CD4-positive, alpha-beta T cell treated with Interferon alpha-2 for 1 hour (primary cell): Measurements from ENCODE around the gene COL9A3.
A peak's percentile ranks its signal among the peaks of the same experiment; 100 is the strongest.

ENCODE experiments used
- DNase-seq, 2 donors: peaks; one replicate each; pipeline ENCODE4 v3.0.0-alpha.2; 2020 to 2022

Gene COL9A3

DNA sequence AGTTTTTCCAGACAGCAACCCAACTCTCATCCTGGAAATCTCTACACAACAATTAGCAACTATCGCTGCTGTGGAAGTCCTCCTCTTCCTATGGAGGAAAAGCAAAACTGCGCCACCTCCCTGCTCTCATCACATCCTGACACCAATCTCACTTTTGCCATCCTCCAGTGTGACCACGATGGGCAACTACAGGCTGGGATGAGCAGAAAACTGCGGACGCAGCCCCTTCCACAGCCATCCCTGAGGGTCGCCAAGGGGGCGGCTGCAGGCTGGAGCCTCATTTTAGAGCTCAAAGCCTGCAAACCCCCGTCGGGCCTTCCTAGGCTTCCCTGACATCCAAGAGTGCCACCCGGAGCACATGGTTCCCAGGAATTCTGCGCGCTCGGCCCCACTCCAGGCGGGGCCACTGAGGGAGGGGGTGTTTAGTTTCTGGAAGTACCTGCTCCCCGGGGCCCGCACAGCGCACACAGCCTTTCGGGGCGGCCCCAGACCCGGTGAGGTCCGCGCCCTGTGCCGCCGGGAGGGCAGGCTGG lies 43.6 kb downstream of the COL9A3 start:
- no peak for DNase-seq

DNA sequence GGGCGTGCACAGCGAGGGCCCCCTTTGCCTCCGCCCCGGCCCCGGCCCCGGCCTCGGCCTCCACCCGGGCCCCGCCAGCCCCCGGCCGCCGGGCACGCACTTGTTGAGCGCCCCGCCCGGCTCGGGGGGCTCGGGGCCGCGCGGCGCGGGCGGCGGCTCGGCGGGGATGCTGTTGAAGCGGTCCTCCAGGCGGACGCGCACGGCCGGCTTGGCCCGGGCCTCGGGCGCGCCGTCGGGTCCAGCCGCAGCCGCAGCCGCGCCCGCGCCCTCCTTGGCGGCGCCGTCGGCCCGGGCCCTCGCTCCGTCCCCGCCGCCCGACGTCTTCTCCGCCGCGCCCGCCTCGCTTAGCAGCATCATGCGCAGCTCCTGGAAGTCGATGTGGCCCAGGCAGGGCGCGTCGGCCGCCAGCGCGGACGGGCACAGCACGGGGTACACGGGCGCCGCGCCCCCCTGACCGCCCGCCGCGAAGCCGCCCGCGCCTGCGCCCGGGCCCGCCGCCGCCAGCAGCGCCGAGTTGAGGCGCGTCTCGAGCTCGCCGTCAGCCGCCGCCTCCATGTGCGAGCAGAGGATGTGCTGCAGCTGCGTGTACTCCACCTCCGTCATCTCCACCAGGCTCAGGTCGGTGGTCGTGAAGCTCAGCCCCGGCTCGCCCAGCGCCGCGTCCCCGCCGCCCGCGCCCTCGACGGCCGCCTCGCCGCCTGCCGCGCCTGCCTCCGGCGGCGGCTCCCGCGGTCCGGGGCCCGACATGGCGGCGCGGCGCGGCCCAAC lies 44.3 kb downstream of the COL9A3 start:
- peak; percentile 27 to 58 for DNase-seq

DNA sequence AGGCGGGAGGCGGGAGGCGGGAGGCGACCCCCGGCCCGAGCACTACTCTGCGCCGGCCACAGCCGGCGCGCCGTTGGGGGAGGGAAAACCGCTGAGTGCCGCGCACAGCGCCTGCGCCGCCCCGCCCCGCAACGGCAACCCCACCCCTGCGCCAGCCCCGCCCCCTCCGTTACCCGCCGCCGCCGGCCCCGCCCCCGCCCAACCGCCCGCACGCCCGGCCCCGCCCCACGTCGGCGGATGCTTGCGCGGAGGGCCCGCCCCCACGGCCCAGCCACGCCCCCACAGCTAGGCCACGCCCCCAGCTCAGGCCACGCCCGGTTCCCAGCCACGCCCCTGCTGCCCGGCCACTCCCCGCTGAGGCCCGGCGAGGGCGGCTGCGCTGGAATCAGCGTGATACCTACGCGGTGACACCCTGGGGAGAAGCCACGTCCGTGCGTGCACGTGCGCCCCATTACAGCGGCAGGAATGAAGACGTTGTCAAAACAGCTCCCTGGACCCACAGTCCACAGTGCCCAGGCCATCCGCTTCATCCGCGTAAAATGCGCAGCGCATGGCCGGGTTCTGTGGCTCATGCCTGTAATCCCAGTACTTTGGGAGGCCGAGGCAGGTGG lies 45.0 kb downstream of the COL9A3 start, which contains the start of gene TCFL5:
Gene TCFL5, minus strand, starts transcription at position 97 of the 611 bp plus-strand sequence. CDS start 152 bp downstream, outside the sequence.
- DNase-seq = peak; percentile 87 to 94

DNA sequence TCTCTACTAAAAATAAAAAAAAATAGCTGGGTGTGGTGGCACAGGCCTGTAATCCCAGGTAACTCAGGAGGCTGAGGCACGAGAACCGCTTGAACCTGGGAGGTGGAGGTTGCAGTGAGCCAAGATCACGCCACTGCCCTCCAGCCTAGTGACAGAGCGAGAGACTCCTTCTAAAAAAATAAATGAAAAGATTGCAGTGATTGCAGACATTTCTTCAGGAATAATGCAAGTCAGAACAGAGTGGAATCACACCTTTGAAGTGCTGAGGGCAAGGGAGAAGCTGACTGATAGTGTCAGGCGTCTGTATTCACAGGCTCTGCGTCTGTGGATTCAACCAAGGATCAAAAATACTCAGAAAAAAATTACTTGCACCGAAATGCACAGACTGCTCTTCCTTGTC lies 47.4 kb downstream of the COL9A3 start:
- DNase-seq = no peak

DNA sequence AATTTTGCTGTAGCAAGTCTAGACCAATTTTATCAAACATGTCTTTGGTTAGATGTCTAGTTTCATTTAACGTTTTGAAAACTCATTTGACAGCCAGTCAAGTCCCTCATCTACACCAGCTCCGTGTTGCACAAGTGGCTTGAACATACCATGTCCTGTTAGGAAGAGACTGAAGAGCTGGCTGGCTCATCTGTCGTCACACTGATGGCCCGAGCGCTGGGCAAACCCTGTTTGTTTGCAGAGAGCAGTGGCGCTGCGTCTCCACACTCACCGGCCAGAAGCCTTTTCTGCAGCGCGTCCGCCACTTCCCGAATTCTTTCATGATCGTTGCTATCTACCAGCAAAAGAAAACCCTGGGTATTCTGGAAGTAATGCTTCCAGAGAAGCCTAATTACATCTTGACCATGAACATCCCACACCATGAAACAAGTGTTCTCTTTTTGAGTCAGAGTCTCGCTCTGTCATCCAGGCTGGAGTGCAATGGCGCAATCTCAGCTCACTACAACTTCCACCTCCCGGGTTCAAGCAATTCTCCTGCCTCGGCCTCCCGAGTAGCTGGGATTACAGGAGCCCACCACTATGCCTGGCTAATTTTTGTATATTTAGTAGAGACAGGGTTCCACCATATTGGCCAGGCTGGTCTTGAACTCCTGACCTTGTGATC lies 55.5 kb downstream of the COL9A3 start:
- DNase-seq = no peak

DNA sequence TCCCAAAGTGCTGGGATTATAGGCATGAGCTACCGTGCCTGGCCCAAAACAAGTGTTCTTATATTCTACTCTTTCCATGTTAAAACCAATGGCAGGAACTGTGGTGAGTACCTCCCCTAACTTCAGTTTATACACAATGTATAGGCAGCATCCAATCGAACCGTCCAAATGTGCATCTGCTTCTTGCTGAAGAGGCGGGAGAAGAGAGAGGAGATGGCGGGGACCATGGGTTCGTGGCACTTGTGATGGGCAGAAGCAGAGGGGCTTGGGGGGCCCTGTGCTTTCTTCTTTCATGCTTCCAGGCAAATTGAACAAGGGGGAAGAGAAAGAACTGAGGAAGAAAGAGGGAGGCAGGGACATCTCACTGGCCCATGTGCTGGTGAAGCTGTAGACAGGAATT lies 56.0 kb downstream of the COL9A3 start:
- no peak for DNase-seq

DNA sequence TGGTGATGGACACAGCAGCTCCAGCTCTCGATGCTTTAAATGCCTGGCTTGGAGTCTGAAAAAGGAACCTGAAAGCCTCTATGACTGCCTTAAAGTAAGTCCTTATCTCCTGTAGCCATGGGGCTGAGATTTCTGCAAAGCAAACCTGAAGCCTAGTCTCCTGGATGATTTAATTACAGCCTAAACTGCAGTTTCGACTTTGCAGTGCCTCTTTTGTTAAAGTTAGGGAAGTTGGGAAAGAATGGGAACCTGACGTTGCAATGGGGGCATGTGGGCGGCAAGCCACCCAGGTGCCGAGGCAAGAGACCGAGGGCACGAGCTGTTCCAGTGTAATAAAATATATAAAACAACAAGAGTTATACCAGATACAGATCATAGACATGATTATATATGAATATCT lies 56.4 kb downstream of the COL9A3 start:
- no peak for DNase-seq

DNA sequence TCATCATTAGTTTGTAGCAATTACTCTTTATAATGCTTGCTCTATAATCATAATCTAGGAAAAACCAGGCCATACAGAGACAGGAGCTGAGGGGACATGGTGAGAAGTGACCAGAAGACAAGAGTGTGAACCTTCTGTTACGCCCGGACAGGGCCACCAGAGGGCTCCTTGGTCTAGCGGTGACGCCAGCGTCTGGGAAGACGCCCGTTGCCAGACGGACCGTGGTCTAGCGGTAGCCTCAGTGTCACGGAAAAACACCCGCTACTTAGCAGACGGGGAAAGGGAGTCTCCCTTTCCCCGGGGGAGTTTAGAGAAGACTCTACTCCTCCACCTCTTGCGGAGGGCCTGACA lies 56.8 kb downstream of the COL9A3 start:
- DNase-seq = peak; percentile 31 to 44

DNA sequence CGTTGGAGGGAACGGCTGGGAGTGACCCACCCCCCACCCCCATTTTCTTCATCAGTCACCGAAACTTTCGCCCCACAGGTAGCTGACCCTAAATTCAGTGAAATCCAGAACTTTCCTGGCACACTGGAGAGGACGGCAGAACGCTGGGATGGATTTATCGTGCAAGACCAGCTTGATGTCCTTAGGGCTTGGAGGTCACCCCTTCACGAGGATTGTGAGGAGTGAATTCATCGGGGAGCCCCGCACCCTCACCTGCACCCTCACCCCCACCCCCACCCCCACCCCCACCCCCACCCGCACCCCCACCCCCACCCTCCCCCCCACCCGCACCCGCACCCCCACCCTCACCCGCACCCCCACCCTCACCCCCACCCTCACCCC lies 58.1 kb downstream of the COL9A3 start:
- no peak for DNase-seq

DNA sequence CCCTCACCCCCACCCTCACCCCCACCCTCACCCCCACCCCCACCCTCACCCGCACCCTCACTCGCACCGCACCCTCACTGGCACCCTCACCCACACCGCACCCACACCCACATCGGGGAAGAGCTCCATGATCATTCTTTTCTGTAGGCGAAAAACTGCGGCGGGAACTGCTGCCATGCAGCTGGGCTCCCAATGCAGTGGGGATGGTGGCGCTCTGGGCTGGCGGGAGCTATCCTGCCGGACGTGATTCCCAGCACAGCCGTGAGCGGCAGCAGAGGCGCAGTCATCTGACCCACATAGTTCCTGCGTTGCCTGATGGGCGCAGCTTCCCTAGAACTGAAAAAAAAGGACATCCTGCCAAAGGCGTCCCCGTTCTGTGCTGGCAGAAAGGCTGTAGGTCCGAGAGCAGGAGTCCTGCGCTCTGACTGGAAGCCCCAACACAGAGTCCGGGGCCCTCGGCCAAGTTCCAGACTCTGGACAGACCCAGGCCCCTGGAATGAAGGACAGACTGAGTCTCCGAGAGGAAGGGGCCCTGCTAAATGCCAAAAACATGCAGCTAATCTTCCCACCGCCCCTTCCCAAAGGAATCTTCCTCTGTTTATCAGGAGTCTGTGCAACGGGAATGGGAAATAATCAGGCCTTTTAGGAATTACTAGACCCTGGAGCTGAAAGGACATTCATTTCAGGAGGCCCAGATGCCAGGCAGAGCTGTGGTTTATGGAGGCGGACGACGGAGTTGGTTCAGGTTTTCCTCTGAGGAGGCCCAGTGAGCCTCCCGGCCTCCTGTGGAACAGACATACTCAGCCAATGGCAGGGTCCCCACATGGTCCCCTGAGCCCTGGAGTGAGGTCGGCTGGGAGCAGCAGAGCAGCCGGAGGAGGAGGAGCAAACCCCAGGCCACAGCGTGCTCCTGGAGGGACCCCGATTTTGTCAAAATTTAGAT lies 58.8 kb downstream of the COL9A3 start:
- DNase-seq = no peak

DNA sequence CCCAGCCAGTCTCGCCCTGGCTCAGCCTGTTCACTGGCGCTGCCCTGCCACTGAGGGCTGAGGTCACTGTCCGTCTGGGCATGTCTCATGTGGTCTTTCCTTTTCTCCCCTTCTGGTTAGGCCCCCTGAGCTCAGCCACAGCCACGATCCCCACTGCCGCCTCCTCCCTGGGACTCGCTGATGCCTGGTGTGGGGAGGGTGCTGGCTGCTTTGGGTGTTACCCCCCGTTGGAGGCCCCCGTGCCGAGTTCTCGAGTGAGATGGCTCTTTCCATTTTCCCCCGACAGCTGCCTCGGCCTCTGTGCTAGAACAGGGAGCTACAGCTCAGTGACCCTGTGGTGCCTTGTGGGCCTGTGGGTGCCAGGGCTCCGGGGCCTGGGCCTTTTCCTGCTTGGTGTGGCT lies 59.7 kb downstream of the COL9A3 start:
- no peak for DNase-seq

DNA sequence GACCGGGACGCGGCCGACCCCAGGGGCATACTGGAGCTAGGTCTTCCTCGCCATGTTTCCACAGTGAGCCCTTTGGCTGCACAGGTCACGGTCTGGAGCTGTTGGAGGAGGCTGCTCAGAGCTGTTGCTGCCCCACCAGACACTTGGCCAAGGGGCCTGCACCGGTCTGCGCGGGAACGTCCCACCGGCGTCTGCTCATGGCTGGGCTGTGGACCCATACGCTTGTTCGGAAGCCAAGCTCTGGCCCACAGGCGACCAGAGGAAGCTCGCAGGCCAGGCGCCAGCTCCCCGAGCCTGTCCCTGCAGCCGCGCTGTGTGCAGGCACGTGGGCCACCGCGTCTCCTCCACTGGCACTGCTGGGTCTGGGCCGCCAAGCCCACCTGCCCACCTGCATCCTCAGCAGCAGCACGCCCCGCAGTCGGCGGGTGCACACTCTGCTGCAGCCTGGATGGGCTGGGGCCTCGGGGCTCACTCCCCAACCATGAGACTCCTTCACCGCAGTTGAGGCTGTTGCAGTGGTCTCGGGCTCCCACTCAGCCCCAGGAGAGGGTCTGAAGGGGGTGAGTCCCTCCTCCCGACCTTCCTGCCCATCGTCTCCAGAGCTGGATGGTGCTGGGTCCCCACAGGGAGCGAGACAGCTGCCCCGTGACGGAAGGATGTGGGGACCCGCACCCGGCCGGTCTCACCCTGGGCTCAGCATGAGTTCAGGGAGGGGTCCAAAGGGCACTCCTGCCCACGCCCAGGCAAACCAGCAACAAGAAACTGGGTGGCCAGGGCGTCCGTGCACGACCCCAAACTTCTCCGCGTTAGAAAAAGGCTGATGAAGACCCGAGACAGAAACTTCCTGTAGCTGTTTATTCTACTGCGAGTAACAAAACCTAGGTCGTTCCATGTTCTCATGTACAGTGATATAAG lies 60.3 kb downstream of the COL9A3 start:
- DNase-seq = no peak

DNA sequence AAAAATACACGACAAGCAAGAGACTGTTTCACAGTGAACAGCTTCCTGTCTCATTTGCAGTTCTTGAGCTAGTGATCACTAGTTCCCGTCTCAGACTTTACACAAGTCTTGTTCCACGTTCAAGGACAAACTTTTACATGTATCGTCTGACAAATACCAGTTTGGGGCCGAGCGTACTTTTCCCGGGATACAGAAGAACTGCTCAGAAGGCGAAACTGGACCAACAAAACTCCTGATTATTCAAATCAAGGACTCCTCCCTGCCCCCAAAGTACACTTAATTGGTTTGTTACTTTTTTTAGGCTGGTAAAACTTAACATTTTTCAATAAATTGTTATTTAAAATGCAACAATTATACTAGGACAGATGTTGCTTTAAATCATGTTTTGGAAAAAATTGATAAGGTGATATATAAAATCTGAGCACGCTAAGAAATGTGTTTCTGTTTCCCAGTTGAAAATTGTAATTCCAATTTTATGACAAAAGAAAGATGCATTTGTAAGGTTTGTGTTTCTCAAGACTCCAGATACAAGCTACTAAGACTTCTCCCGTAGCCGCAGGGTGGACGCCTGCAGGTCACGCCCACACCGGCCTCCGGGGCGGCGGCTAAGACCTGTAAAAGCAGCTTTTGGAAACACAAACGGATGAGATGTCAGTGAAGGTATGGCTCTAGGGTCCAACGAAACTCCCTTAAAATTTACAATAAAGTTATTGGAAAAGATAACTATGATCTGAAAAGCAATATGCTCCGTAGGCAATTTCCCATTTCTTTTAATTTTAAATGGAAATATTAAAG lies 61.6 kb downstream of the COL9A3 start:
- DNase-seq = no peak

DNA sequence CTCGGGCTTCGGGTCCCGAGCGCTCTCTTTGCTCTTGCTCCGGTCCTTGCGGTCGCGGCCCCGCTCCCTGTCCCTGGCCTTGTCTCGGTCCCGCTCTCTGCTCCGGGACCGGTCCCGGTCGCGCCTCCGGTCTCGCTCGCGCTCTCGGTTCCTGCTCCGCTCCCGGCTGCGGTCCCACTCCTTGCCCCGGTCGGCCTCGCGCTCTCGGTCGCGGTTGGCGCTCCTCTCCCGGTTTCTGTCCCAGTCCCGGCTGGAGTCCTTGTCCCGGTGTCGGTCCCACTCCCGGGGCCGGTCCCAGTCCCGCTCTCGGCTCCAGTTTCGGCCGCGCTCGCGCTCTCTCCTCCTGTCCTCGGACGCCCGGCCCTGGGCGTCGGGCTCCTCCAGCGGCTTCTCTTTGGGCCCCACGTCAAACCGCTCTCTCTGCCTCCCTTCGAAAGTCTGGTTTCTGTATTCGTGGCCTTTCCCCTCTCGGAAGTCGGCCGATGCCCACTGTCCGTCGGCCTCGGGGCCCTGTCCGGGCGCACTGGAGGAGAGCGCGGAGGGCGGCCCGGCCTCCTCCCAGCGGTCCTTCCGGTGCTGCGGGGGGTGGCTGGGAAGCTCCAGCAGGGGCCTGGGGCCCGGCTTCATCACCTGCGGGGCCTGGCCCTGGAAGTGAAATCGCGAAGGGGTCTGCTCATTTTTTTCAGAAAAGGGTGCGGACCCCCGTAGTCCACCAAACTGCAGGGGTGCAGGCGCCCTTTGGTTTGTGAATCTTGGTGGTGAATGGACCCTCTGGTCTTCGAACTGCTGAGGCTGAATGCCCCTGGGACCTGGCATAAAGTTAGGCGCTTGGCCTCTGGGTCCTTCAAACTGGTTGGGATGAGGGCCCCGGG lies 62.7 kb downstream of the COL9A3 start:
- DNase-seq = no peak

DNA sequence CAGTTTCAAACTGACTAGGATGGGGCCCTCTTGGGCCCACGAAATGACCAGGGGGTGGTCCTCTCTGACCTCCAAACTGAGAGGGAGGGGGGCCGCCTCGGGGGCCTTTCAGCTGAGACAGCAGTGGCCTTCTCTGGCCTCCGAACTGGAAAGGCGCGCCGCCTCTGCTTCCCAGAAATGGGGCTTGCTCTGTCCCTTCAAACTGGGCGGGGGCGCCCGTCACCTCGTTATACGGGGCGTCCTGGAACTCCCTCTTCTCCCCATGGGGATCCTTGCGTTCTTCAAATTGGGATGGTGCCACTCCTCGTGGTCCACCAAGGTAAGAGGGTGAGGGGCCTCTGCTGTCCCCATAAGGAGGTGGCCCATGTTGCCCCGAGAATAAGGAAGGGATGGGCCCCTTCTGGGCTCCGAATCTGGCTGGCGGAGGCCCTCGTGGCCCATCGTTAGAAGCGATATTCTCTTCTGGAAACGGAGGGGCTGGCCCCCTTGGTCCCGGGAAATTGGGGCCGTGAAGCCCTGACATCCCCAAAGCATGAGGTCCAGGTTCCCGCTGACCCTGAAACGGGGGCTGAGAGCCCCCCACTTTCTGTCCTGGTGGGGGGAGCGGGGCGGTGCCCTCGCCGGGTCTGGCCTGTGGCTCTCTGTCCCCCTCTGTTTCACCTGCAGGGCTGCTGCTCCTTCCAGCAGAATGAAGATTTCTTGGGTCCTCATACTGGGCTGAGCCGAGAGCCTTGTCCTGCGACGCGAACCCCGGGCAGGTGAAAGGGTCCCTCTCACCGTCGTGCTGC lies 63.5 kb downstream of the COL9A3 start:
- no peak for DNase-seq

DNA sequence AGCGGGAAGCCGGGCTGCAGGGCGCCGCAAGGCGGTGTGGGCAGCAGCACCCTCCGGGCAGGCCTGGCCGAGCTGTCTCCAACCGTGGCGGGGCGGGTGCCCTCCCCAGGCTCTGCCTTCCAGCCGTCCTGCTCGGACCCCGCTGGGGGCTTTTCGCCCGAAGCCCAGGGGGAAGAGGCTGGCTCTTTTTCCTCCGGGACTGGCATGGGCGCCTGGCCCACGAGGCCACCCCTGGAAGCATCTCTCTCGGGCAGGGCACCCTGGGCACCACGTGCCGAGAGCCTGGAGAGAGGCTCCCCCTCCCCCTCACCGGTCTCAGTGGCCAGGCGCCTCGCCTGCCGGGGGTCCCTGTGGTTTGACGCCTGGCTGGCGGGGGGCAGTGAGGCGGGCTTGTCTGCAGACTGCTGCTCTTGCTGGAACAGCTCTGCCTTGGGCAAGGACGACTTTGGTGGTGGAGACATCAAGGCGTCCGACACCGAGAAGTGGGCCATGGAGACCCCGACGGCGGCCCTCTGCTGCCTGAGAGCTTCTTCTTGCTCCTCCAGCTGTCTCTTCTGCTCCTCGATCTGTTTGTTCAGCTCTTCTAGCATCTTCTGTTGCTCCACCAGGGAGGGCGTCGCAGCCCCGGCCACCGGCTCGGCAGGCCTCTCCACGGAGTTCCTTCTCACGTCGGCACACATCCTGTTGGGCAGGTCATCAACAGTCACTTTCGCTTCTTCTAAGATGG lies 64.2 kb downstream of the COL9A3 start:
- DNase-seq = no peak

DNA sequence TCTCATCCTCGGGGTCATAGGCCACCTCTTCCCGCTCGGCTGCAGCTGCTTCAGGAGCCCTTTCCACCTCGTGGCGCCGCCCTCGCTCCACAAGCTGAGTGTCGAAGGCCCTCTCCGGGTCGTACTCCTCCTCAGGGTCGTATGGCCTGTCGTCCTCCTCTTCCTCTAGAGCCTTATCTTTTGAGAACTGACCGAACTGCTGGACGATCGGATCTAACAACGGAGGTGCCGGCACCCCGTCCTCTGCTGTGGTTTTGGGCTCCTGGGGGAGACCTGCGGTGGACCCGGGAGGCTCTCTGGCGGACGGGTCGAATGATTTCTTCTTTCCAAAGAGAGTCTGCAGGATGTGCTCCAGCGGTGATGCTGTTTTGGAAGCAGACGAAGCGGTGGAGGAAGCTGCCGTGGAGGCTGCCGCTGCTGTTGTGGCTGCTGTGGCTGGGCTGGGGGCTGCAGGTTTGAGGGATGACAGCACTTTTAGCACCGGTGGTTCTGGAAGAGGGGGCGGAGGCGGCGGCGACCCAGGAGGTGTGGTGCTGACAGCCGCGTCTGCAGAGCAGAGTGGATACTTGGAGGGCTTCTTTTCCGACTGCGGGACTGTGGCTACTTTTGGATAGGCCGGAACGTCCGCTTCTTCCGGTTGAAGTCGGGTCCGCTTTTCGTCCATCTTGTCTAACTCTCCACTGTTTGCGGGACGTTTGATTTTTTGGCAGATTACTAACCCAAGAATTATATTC lies 65.0 kb downstream of the COL9A3 start:
- no peak for DNase-seq
